ENCODE data around the gene RGL4.

The RGL4 gene

GRCh38 chr22:23688121-23688520 lies 2.7 kb upstream of the RGL4 start:
- Mint-ChIP-seq H3K9me3 (no peaks in the 10 kb centered on the region), H3K4me1 (ENCODE audit: low read depth) (no peaks in the 10 kb centered on the region), H3K27ac (no peak overlapping the region), H3K36me3 (ENCODE audit: low read depth) (peaks cover 13% of the 10 kb centered on the region), H3K4me3 (no peak overlapping the region), H3K27me3 (ENCODE audit: low read depth) (no peaks in the 10 kb centered on the region)

GRCh38 chr22:23688571-23688970 lies 2.2 kb upstream of the RGL4 start:
- H3K36me3 Mint-ChIP-seq (ENCODE audit: low read depth) = peaks cover 14% of the 10 kb centered on the region
- no peak overlapping the region for H3K27ac Mint-ChIP-seq
- H3K4me1 Mint-ChIP-seq (ENCODE audit: low read depth) = no peaks in the 10 kb centered on the region
- H3K4me3 Mint-ChIP-seq = no peak overlapping the region
- no peaks in the 10 kb centered on the region for H3K9me3 Mint-ChIP-seq
- no peaks in the 10 kb centered on the region for H3K27me3 Mint-ChIP-seq (ENCODE audit: low read depth)

- Mint-ChIP-seq H3K9me3 (no peaks in the 10 kb centered on the region), H3K27ac (no peak overlapping the region), H3K4me3 (no peak overlapping the region), H3K27me3 (ENCODE audit: low read depth) (no peaks in the 10 kb centered on the region), H3K36me3 (ENCODE audit: low read depth) (peaks cover 20% of the 10 kb centered on the region), H3K4me1 (ENCODE audit: low read depth) (no peaks in the 10 kb centered on the region)
Observed at GRCh38 chr22:23689414-23689813, 1.4 kb upstream of the RGL4 start.

- H3K27me3 Mint-ChIP-seq (ENCODE audit: low read depth) = no peaks in the 10 kb centered on the region
- H3K9me3 Mint-ChIP-seq = no peaks in the 10 kb centered on the region
- H3K4me3 Mint-ChIP-seq = no peak overlapping the region
- H3K36me3 Mint-ChIP-seq (ENCODE audit: low read depth) = peaks cover 36% of the 10 kb centered on the region
- no peak overlapping the region for H3K27ac Mint-ChIP-seq
- peaks cover 18% of the 10 kb centered on the region for H3K4me1 Mint-ChIP-seq (ENCODE audit: low read depth)
Observed at GRCh38 chr22:23691748-23692423, 1.1 kb downstream of the RGL4 start.

GRCh38 chr22:23692598-23693291 lies 1.9 kb downstream of the RGL4 start:
- Mint-ChIP-seq H3K27ac (no peak overlapping the region), H3K9me3 (no peaks in the 10 kb centered on the region), H3K36me3 (ENCODE audit: low read depth) (peaks cover 36% of the 10 kb centered on the region)

GRCh38 chr22:23693979-23694680 lies 3.3 kb downstream of the RGL4 start:
- Mint-ChIP-seq H3K9me3 (no peaks in the 10 kb centered on the region), H3K27ac (peak overlapping the region; percentile 100), H3K27me3 (ENCODE audit: low read depth) (no peaks in the 10 kb centered on the region), H3K36me3 (ENCODE audit: low read depth) (peaks cover 38% of the 10 kb centered on the region), H3K4me1 (ENCODE audit: low read depth) (peaks cover 25% of the 10 kb centered on the region), H3K4me3 (no peak overlapping the region)

More at GRCh38 chr22:23692598-23693291, 1.9 kb downstream of the RGL4 start:
- Mint-ChIP-seq H3K4me3 (no peak overlapping the region), H3K4me1 (ENCODE audit: low read depth) (peaks cover 23% of the 10 kb centered on the region), H3K27me3 (ENCODE audit: low read depth) (no peaks in the 10 kb centered on the region)

GRCh38 chr22:23695141-23695540 lies 4.3 kb downstream of the RGL4 start:
- H3K27ac Mint-ChIP-seq = peak overlapping the region; percentile 100
- H3K4me3 Mint-ChIP-seq = no peak overlapping the region
- H3K36me3 Mint-ChIP-seq (ENCODE audit: low read depth) = peaks cover 46% of the 10 kb centered on the region
- H3K9me3 Mint-ChIP-seq = no peaks in the 10 kb centered on the region
- peaks cover 28% of the 10 kb centered on the region for H3K4me1 Mint-ChIP-seq (ENCODE audit: low read depth)
- no peaks in the 10 kb centered on the region for H3K27me3 Mint-ChIP-seq (ENCODE audit: low read depth)

GRCh38 chr22:23695571-23696325 lies 4.9 kb downstream of the RGL4 start:
- Mint-ChIP-seq H3K9me3 (no peaks in the 10 kb centered on the region), H3K4me3 (peak overlapping the region; percentile 98), H3K27me3 (ENCODE audit: low read depth) (no peaks in the 10 kb centered on the region), H3K27ac (peak overlapping the region; percentile 100), H3K4me1 (ENCODE audit: low read depth) (peaks cover 32% of the 10 kb centered on the region), H3K36me3 (ENCODE audit: low read depth) (peaks cover 48% of the 10 kb centered on the region)

GRCh38 chr22:23696326-23696851 lies 5.6 kb downstream of the RGL4 start:
- H3K27ac Mint-ChIP-seq = peak overlapping the region; percentile 100
- peak overlapping the region; percentile 98 for H3K4me3 Mint-ChIP-seq
- no peaks in the 10 kb centered on the region for H3K9me3 Mint-ChIP-seq
- no peaks in the 10 kb centered on the region for H3K27me3 Mint-ChIP-seq (ENCODE audit: low read depth)
- H3K4me1 Mint-ChIP-seq (ENCODE audit: low read depth) = peaks cover 32% of the 10 kb centered on the region
- H3K36me3 Mint-ChIP-seq (ENCODE audit: low read depth) = peaks cover 52% of the 10 kb centered on the region

- Mint-ChIP-seq H3K36me3 (ENCODE audit: low read depth) (peaks cover 61% of the 10 kb centered on the region), H3K27ac (peak overlapping the region; percentile 100), H3K4me1 (ENCODE audit: low read depth) (peaks cover 40% of the 10 kb centered on the region), H3K27me3 (ENCODE audit: low read depth) (no peaks in the 10 kb centered on the region), H3K9me3 (no peaks in the 10 kb centered on the region), H3K4me3 (peak overlapping the region; percentile 98)
Observed at GRCh38 chr22:23697031-23697970, 6.5 kb downstream of the RGL4 start.

GRCh38 chr22:23698094-23698493 lies 7.3 kb downstream of the RGL4 start:
- H3K27me3 Mint-ChIP-seq (ENCODE audit: low read depth) = no peaks in the 10 kb centered on the region
- no peak overlapping the region for H3K27ac Mint-ChIP-seq
- peaks cover 40% of the 10 kb centered on the region for H3K4me1 Mint-ChIP-seq (ENCODE audit: low read depth)
- H3K36me3 Mint-ChIP-seq (ENCODE audit: low read depth) = peaks cover 59% of the 10 kb centered on the region
- H3K9me3 Mint-ChIP-seq = no peaks in the 10 kb centered on the region
- peak overlapping the region; percentile 14 for H3K4me3 Mint-ChIP-seq

- Mint-ChIP-seq H3K36me3 (ENCODE audit: low read depth) (peaks cover 60% of the 10 kb centered on the region), H3K27me3 (ENCODE audit: low read depth) (no peaks in the 10 kb centered on the region), H3K4me3 (no peak overlapping the region), H3K4me1 (ENCODE audit: low read depth) (peaks cover 41% of the 10 kb centered on the region), H3K27ac (no peak overlapping the region), H3K9me3 (no peaks in the 10 kb centered on the region)
Observed at GRCh38 chr22:23698673-23699235, 7.9 kb downstream of the RGL4 start.

GRCh38 chr22:23700706-23701105 lies 9.9 kb downstream of the RGL4 start:
- peaks cover 54% of the 10 kb centered on the region for H3K4me1 Mint-ChIP-seq (ENCODE audit: low read depth)
- no peaks in the 10 kb centered on the region for H3K27me3 Mint-ChIP-seq (ENCODE audit: low read depth)
- no peaks in the 10 kb centered on the region for H3K9me3 Mint-ChIP-seq
- H3K4me3 Mint-ChIP-seq = no peak overlapping the region
- H3K36me3 Mint-ChIP-seq (ENCODE audit: low read depth) = peaks cover 69% of the 10 kb centered on the region
- no peak overlapping the region for H3K27ac Mint-ChIP-seq
